ENCODE measurements around the gene MTA3.

The MTA3 gene

GRCh38 chr2:42593282-42593681 lies 24.9 kb downstream of the MTA3 start:
- Histone ChIP-seq H3K4me3 (replicated peaks; ENCODE audit: insufficient read depth, low read length) (no peak overlapping the region), H3K27ac (replicated peaks) (no peak overlapping the region), H3K27me3 (ENCODE audit: insufficient read depth, poor library complexity, severe bottlenecking) (no peaks in the 10 kb centered on the region)
- TF ChIP-seq SPI1 (IDR thresholded peaks at IDR 0.05; ENCODE audit: borderline replicate concordance, low read depth) (no peak), GABPA (IDR thresholded peaks at IDR 0.05; ENCODE audit: low read depth) (no peak)
- TF ChIP-seq, protein P1, sequence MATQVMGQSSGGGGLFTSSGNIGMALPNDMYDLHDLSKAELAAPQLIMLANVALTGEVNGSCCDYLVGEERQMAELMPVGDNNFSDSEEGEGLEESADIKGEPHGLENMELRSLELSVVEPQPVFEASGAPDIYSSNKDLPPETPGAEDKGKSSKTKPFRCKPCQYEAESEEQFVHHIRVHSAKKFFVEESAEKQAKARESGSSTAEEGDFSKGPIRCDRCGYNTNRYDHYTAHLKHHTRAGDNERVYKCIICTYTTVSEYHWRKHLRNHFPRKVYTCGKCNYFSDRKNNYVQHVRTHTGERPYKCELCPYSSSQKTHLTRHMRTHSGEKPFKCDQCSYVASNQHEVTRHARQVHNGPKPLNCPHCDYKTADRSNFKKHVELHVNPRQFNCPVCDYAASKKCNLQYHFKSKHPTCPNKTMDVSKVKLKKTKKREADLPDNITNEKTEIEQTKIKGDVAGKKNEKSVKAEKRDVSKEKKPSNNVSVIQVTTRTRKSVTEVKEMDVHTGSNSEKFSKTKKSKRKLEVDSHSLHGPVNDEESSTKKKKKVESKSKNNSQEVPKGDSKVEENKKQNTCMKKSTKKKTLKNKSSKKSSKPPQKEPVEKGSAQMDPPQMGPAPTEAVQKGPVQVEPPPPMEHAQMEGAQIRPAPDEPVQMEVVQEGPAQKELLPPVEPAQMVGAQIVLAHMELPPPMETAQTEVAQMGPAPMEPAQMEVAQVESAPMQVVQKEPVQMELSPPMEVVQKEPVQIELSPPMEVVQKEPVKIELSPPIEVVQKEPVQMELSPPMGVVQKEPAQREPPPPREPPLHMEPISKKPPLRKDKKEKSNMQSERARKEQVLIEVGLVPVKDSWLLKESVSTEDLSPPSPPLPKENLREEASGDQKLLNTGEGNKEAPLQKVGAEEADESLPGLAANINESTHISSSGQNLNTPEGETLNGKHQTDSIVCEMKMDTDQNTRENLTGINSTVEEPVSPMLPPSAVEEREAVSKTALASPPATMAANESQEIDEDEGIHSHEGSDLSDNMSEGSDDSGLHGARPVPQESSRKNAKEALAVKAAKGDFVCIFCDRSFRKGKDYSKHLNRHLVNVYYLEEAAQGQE (IDR thresholded peaks at IDR 0.05; ENCODE audit: insufficient replicate concordance, low read depth): no peak
- TF ChIP-seq, protein P2, sequence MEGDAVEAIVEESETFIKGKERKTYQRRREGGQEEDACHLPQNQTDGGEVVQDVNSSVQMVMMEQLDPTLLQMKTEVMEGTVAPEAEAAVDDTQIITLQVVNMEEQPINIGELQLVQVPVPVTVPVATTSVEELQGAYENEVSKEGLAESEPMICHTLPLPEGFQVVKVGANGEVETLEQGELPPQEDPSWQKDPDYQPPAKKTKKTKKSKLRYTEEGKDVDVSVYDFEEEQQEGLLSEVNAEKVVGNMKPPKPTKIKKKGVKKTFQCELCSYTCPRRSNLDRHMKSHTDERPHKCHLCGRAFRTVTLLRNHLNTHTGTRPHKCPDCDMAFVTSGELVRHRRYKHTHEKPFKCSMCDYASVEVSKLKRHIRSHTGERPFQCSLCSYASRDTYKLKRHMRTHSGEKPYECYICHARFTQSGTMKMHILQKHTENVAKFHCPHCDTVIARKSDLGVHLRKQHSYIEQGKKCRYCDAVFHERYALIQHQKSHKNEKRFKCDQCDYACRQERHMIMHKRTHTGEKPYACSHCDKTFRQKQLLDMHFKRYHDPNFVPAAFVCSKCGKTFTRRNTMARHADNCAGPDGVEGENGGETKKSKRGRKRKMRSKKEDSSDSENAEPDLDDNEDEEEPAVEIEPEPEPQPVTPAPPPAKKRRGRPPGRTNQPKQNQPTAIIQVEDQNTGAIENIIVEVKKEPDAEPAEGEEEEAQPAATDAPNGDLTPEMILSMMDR (IDR thresholded peaks at IDR 0.05; ENCODE audit: insufficient read depth, low read length): no peak
- DNase-seq (ENCODE audit: low read depth in 1 of 2, low spot score in 1 of 2): no peak

DNA sequence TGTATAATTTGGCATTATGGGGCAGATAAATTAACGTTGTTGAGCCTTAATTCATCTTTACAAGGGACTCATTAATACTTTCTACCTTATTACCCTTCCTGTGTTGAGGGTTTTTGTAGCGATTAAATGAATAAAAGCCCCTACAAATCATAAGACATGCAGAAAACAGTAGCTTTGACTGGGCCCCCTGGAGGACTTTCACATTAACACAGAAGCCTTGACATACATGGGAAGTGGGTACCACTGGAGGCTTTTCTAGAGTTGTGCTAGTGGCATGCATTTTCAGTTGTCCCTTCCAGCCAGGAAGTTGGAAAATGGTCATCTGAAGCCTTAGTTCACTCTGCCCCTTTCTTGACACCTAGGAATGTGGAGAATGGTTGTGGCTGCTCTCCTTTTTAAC lies 30.2 kb downstream of the MTA3 start:
- H3K4me3 ChIP-seq (replicated peaks; ENCODE audit: insufficient read depth, low read length): no peak overlapping the region
- TF ChIP-seq GABPA (IDR thresholded peaks at IDR 0.05; ENCODE audit: low read depth) (no peak), SPI1 (IDR thresholded peaks at IDR 0.05; ENCODE audit: borderline replicate concordance, low read depth) (no peak), POLR2AphosphoS5 (IDR thresholded peaks at IDR 0.05; ENCODE audit: low read depth) (no peak)
- TF ChIP-seq, protein P1 (IDR thresholded peaks at IDR 0.05; ENCODE audit: insufficient replicate concordance, low read depth): no peak
- TF ChIP-seq, protein P2 (IDR thresholded peaks at IDR 0.05; ENCODE audit: insufficient read depth, low read length): no peak
- no peak for DNase-seq (ENCODE audit: low read depth in 1 of 2, low spot score in 1 of 2)

DNA sequence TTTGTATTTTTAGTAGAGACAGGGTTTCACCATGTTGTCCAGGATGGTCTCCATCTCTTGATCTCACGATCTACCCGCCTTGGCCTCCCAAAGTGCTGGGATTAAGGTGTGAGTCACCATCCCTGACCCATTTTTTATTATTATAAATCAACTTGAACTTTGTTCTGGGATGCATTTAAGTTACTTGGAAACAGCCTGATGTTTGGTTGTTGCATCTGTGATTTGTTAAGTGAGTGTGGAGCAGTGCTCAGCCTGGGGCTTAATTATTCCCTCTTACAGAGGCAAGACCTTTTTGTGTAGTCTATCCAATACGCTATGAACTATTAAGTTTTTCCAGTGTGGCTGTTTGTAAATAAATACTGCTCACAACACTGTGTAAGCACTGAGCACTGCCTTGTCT lies 32.6 kb downstream of the MTA3 start:
- Histone ChIP-seq H3K27me3 (ENCODE audit: insufficient read depth, poor library complexity, severe bottlenecking) (no peaks in the 10 kb centered on the region), H3K4me3 (replicated peaks; ENCODE audit: insufficient read depth, low read length) (no peak overlapping the region), H3K27ac (replicated peaks) (no peak overlapping the region)
- TF ChIP-seq, protein P1 (IDR thresholded peaks at IDR 0.05; ENCODE audit: insufficient replicate concordance, low read depth): no peak
- TF ChIP-seq GABPA (IDR thresholded peaks at IDR 0.05; ENCODE audit: low read depth) (no peak), POLR2AphosphoS5 (IDR thresholded peaks at IDR 0.05; ENCODE audit: low read depth) (no peak), SPI1 (IDR thresholded peaks at IDR 0.05; ENCODE audit: borderline replicate concordance, low read depth) (no peak)
- TF ChIP-seq, protein P2 (IDR thresholded peaks at IDR 0.05; ENCODE audit: insufficient read depth, low read length): no peak
- DNase-seq (ENCODE audit: low read depth in 1 of 2, low spot score in 1 of 2): no peak

More for the DNA sequence above, 30.2 kb downstream of the MTA3 start:
- Histone ChIP-seq H3K27me3 (ENCODE audit: insufficient read depth, poor library complexity, severe bottlenecking) (no peaks in the 10 kb centered on the region), H3K27ac (replicated peaks) (no peak overlapping the region)
